Measurements from ENCODE around the gene ALAD.

The ALAD gene

DNA sequence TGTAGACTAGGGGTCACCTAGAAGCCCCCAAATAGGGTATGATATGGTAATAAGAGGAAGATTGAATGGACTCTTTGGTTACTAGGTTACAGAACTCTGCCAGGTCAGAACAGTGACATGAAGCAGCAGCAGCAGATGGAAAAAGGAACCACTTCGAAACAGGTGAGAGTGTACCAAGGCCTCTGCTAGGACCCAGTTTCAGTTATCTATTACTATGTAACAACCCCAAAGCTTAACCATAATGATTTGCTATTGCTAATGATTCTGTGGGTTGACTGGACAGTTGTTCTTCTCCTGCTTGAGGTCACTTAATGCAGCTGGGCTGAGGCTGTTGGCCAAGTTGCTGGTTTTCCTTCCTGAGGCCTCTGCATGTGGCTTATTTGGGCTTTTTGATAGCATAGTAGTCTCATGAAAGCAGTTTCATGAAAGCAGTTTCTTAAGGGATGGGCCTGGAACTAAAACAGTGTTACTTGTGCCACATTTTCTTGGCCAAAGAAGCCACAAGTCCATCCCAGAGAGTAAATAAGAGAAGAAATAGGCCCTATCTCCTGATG is 27.1 kb upstream of the ALAD start:
- ATAC-seq = no peak
- TF ChIP-seq ZNF8 (CRISPR knock-in tag; IDR thresholded peaks at IDR 0.05) = no peak
- TF ChIP-seq, protein P1, sequence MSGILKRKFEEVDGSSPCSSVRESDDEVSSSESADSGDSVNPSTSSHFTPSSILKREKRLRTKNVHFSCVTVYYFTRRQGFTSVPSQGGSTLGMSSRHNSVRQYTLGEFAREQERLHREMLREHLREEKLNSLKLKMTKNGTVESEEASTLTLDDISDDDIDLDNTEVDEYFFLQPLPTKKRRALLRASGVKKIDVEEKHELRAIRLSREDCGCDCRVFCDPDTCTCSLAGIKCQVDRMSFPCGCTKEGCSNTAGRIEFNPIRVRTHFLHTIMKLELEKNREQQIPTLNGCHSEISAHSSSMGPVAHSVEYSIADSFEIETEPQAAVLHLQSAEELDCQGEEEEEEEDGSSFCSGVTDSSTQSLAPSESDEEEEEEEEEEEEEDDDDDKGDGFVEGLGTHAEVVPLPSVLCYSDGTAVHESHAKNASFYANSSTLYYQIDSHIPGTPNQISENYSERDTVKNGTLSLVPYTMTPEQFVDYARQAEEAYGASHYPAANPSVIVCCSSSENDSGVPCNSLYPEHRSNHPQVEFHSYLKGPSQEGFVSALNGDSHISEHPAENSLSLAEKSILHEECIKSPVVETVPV (CRISPR knock-in tag; IDR thresholded peaks at IDR 0.05) = no peak
- TF ChIP-seq ZFP30 (CRISPR knock-in tag; IDR thresholded peaks at IDR 0.05) = no peak
- no peak for TF ChIP-seq GLIS3 (CRISPR knock-in tag; IDR thresholded peaks at IDR 0.05)
- no peak for TF ChIP-seq ZC3H10 (CRISPR knock-in tag; IDR thresholded peaks at IDR 0.05)

DNA sequence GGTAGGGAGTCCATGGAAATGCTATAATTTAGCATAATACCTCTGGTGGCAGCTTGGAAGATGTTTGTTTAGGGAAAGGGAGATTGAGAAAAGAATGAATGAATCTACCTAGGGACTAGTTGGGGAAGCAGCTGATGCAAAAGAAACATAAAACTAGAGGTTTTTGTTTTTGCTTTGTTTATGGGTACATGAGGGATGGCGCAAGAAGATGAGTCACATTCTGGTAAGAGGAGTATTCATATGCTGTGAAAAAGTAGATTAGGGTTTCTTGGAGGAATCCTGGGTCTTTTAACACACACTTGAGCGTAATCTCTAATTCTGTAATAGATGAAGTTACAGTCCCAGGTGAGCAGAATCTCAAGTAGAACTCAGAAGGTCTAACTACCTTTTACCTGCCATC is 26.5 kb upstream of the ALAD start:
- TF ChIP-seq ZFP30 (CRISPR knock-in tag; IDR thresholded peaks at IDR 0.05) = no peak
- no peak for TF ChIP-seq CREB5 (CRISPR knock-in tag; IDR thresholded peaks at IDR 0.05; ENCODE audit: low read depth)
- TF ChIP-seq, protein P1 (CRISPR knock-in tag; IDR thresholded peaks at IDR 0.05) = no peak
- TF ChIP-seq TOX (CRISPR knock-in tag; IDR thresholded peaks at IDR 0.05; ENCODE audit: borderline replicate concordance) = no peak
- no peak for ATAC-seq

DNA sequence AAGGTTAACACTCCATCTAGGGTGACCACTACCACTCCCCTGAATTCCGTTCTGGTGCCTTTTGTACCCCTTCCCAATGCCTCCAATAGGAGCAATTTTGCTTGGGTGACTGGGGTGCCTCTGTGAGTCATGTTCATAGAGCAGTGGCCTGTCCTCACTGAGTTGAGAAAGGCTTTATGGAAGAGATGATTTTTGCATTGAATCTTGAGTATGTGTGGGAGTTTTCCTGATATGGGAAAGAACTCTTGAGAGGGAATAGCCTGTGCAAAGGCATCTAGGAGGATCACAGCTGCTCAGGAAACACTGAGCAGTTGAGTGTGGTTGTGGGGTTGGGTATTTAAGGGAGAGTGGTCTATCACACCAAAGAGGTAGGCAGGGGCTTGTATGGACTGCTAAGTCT is 25.6 kb upstream of the ALAD start:
- ATAC-seq = no peak
- no peak for TF ChIP-seq RARB (CRISPR knock-in tag; IDR thresholded peaks at IDR 0.05)
- no peak for TF ChIP-seq OSR1 (CRISPR knock-in tag; IDR thresholded peaks at IDR 0.05)
- TF ChIP-seq ISL1 (CRISPR knock-in tag; IDR thresholded peaks at IDR 0.05) = no peak
- TF ChIP-seq ZNF8 (CRISPR knock-in tag; IDR thresholded peaks at IDR 0.05) = no peak
- TF ChIP-seq, protein P2, sequence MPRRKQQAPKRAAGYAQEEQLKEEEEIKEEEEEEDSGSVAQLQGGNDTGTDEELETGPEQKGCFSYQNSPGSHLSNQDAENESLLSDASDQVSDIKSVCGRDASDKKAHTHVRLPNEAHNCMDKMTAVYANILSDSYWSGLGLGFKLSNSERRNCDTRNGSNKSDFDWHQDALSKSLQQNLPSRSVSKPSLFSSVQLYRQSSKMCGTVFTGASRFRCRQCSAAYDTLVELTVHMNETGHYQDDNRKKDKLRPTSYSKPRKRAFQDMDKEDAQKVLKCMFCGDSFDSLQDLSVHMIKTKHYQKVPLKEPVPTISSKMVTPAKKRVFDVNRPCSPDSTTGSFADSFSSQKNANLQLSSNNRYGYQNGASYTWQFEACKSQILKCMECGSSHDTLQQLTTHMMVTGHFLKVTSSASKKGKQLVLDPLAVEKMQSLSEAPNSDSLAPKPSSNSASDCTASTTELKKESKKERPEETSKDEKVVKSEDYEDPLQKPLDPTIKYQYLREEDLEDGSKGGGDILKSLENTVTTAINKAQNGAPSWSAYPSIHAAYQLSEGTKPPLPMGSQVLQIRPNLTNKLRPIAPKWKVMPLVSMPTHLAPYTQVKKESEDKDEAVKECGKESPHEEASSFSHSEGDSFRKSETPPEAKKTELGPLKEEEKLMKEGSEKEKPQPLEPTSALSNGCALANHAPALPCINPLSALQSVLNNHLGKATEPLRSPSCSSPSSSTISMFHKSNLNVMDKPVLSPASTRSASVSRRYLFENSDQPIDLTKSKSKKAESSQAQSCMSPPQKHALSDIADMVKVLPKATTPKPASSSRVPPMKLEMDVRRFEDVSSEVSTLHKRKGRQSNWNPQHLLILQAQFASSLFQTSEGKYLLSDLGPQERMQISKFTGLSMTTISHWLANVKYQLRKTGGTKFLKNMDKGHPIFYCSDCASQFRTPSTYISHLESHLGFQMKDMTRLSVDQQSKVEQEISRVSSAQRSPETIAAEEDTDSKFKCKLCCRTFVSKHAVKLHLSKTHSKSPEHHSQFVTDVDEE (CRISPR knock-in tag; IDR thresholded peaks at IDR 0.05) = no peak
- TF ChIP-seq POU6F1 (CRISPR knock-in tag; IDR thresholded peaks at IDR 0.05; ENCODE audit: borderline replicate concordance, low read depth) = no peak

DNA sequence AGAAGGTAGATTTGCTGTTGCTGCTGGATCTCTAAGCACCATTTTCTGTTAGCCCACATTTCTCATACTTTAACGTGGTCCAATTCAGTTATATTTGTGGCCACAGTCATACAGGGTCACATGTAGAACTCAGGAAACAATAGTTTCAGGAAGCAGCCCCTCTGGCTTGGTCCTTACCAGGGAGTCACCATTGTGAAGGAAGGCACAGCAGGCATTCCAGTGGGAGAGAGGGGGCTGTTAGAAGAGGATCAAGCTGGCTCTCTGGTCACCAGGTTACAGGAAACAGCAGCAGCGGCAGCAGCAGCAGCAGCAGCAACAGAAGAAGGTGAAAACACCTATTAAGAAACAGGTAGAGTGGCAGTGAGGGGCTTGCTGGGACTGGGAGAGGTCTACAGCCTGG is 24.0 kb upstream of the ALAD start:
- TF ChIP-seq RARB (CRISPR knock-in tag; IDR thresholded peaks at IDR 0.05) (no peak), ARNTL (CRISPR knock-in tag; IDR thresholded peaks at IDR 0.05; ENCODE audit: borderline replicate concordance, low read depth) (no peak), ESRRG (CRISPR knock-in tag; IDR thresholded peaks at IDR 0.05) (no peak), BACH2 (CRISPR knock-in tag; IDR thresholded peaks at IDR 0.05; ENCODE audit: borderline replicate concordance) (no peak), ZNF565 (CRISPR knock-in tag; conservative IDR thresholded peaks at IDR 0.05; ENCODE audit: low read depth) (no peak), ZNF8 (CRISPR knock-in tag; IDR thresholded peaks at IDR 0.05) (no peak), CSDC2 (CRISPR knock-in tag; IDR thresholded peaks at IDR 0.05) (no peak), TCF4 (CRISPR knock-in tag; IDR thresholded peaks at IDR 0.05; ENCODE audit: borderline replicate concordance) (no peak), ZNF70 (CRISPR knock-in tag; IDR thresholded peaks at IDR 0.05) (no peak), GLIS3 (CRISPR knock-in tag; IDR thresholded peaks at IDR 0.05) (no peak), PPARA (CRISPR knock-in tag; IDR thresholded peaks at IDR 0.05; ENCODE audit: borderline replicate concordance) (no peak), TOX (CRISPR knock-in tag; IDR thresholded peaks at IDR 0.05; ENCODE audit: borderline replicate concordance) (no peak), ISL1 (CRISPR knock-in tag; IDR thresholded peaks at IDR 0.05) (no peak), SNAI2 (CRISPR knock-in tag; IDR thresholded peaks at IDR 0.05) (no peak)
- TF ChIP-seq, protein P1 (CRISPR knock-in tag; IDR thresholded peaks at IDR 0.05) = no peak
- TF ChIP-seq, protein P2 (CRISPR knock-in tag; IDR thresholded peaks at IDR 0.05) = no peak
- ATAC-seq = no peak

Data from SK-N-SH treated with all-trans-retinoic acid at 6 μM for 48 hours (cell line).